ENCODE results near the gene RIMBP2.
"Not testable (repeated sequence)": the region's sequence is repeated elsewhere in the genome, so short reads cannot be mapped to it uniquely, and the experiment has no call there.

Gene RIMBP2

GRCh38 chr12:130754234-130754901 is 38.3 kb upstream of the RIMBP2 start:
- in situ Hi-C loops (cut with HindIII; ENCODE audit: low sequenced_read_pairs): no loop called here
- no peak for TF ChIP-seq CTCF (IDR thresholded peaks at IDR 0.05; ENCODE audit: low read depth, low read length, missing control alignments)
- H3K4me3 ChIP-seq (ENCODE audit: low read depth, low read length): no peak overlapping the region
- no peak for DNase-seq (ENCODE audit: low read depth)

GRCh38 chr12:130752692-130753230 is 36.7 kb upstream of the RIMBP2 start:
- no peak for TF ChIP-seq CTCF (IDR thresholded peaks at IDR 0.05; ENCODE audit: low read depth, low read length, missing control alignments)
- in situ Hi-C loops (cut with HindIII; ENCODE audit: low sequenced_read_pairs): no loop called here
- no peak for DNase-seq (ENCODE audit: low read depth)
- no peak overlapping the region for H3K4me3 ChIP-seq (ENCODE audit: low read depth, low read length)

GRCh38 chr12:130752037-130752436 is 35.9 kb upstream of the RIMBP2 start:
- H3K4me3 ChIP-seq (ENCODE audit: low read depth, low read length); in situ Hi-C loops (cut with HindIII; ENCODE audit: low sequenced_read_pairs); DNase-seq (ENCODE audit: low read depth): not testable (repeated sequence)

GRCh38 chr12:130748786-130749185 is 32.7 kb upstream of the RIMBP2 start:
- in situ Hi-C loops (cut with HindIII; ENCODE audit: low sequenced_read_pairs): no loop called here
- no peak for DNase-seq (ENCODE audit: low read depth)
- TF ChIP-seq CTCF (IDR thresholded peaks at IDR 0.05; ENCODE audit: low read depth, low read length, missing control alignments): no peak
- H3K4me3 ChIP-seq (ENCODE audit: low read depth, low read length): no peak overlapping the region

- peak; percentile 90 for TF ChIP-seq CTCF (IDR thresholded peaks at IDR 0.05; ENCODE audit: low read depth, low read length, missing control alignments)
- no peak overlapping the region for H3K4me3 ChIP-seq (ENCODE audit: low read depth, low read length)
- in situ Hi-C loops (cut with HindIII; ENCODE audit: low sequenced_read_pairs): no loop called here
- DNase-seq (ENCODE audit: low read depth): peak; percentile 27
Measured at GRCh38 chr12:130747867-130748740, 32.0 kb upstream of the RIMBP2 start.

GRCh38 chr12:130746546-130746945 is 30.4 kb upstream of the RIMBP2 start:
- no peak for DNase-seq (ENCODE audit: low read depth)
- no peak for TF ChIP-seq CTCF (IDR thresholded peaks at IDR 0.05; ENCODE audit: low read depth, low read length, missing control alignments)

GRCh38 chr12:130745921-130746320 is 29.8 kb upstream of the RIMBP2 start:
- in situ Hi-C loops (cut with HindIII; ENCODE audit: low sequenced_read_pairs): no loop called here

More at GRCh38 chr12:130746546-130746945, 30.4 kb upstream of the RIMBP2 start:
- H3K4me3 ChIP-seq (ENCODE audit: low read depth, low read length): no peak overlapping the region
- in situ Hi-C loops (cut with HindIII; ENCODE audit: low sequenced_read_pairs): no loop called here

More at GRCh38 chr12:130745921-130746320, 29.8 kb upstream of the RIMBP2 start:
- no peak for DNase-seq (ENCODE audit: low read depth)
- no peak overlapping the region for H3K4me3 ChIP-seq (ENCODE audit: low read depth, low read length)
- no peak for TF ChIP-seq CTCF (IDR thresholded peaks at IDR 0.05; ENCODE audit: low read depth, low read length, missing control alignments)
